Activated T-helper 9 cell treated with anti-CD3 and anti-CD28 coated beads, Interleukin-2, amount 50 U/mL, for 16 hours (primary cell): ENCODE results near the gene MYH14.
"Not testable (repeated sequence)": the region's sequence is repeated elsewhere in the genome, so short reads cannot be mapped to it uniquely, and the experiment has no call there.

ENCODE experiments used
- DNase-seq: peaks from one replicate; pipeline ENCODE4 v3.0.0-alpha.2; 2020; ENCODE audit warnings: low read depth

MYH14 gene

GRCh38 chr19:50320596-50320995 is 117.2 kb downstream of the MYH14 start:
- no peak for DNase-seq

DNA sequence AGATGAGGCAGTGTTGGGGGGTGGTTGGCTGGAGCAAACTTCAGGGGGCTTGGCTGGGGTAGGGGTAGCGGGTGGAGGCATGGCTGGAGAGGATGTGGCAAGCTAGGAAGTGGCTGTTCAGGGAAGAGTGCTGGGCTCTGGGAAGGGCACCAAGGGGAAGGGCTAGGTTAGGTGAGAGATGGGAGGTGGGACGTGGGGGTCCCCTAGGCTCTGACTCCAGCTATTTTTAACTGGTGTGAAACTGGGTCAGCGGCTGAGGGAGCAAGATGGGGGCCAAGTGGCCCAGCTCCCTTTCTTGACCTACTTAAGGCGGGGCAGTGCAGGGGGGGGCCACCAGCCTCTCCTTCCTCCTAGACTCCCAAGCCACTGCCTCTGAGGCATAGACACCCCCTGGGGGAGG is 118.4 kb downstream of the MYH14 start:
- DNase-seq = no peak

DNA sequence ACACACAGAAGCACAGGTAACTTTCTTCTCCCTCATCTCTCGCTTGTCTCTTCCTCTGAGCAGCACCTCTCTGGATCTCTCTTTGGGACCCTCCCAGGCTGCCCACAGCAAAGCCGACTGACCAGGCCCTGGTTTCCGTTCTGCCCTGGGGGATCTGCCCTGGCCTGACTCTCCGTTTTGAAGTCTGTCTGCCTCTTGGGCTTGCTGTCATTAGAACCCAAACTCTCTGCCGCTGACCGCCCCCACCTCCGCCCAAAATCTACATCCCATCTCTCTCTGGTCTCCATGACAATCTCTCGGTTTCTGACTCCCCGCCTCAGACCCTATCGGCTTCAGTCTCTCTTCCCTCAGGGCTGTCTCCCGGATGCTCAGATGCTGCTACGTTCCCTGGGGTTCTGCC is 118.8 kb downstream of the MYH14 start:
- no peak for DNase-seq

GRCh38 chr19:50322931-50323781 is 119.7 kb downstream of the MYH14 start:
- DNase-seq = no peak

DNA sequence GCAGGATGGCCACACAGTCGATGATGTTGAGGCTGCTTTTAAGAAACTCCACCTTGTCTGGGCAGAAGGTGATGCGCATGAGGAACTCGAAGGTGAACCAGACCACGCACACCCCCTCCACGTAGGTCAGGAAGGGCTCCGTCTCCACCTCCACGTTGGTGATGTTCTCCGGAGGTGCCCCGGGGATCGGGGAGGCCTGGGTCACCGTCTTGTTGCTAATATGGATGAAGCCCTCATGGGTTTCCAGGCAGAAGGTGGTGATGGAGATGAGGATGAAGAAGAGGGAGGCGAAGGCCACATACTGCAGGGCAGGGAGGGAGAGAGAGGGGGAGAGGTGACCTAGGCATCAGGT is 120.3 kb downstream of the MYH14 start:
- no peak for DNase-seq

DNA sequence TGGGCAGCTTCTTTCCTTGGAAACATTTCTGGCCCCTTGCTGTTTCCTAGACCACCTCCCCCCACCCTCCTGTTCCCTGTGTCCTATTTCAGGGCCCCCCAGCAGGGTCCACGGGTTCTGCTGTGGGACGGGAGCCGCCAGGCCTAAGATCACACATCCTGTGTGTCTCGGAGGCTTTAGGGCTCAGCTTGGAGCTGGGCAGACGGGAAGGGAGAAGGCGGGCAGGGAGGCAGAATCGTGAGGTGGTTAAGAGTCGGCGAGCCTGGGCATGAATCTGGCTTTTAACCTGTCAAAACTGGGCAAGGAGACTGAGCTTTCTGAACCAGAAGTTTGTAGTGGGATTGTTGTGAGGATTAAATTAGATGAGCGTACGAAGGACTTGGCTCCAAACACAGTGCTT is 120.9 kb downstream of the MYH14 start:
- DNase-seq = no peak

- DNase-seq = peak; percentile 57
Measured at GRCh38 chr19:50325310-50326100, 122.1 kb downstream of the MYH14 start.

- DNase-seq = no peak
Measured at GRCh38 chr19:50326101-50326664, 122.8 kb downstream of the MYH14 start.

DNA sequence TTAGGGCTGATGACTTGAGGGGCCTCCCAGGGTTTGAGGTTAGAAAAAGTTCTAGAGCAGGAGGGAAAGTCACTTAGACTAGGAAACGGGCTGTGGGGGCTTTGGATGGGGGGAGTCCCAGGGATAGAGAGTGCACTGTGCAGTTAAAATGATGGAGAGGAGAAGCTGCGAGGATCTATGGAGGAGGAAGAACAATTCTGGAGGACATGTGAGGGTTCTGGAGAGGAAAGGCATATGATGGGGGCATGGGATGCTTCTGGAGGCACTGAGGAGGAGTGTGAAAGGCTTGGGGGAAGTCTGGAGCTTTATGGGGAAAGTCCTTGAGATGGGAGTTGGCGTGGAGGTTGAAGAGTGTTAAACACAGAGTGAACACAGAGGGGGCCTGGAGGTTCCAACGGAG is 123.6 kb downstream of the MYH14 start:
- DNase-seq = no peak

DNA sequence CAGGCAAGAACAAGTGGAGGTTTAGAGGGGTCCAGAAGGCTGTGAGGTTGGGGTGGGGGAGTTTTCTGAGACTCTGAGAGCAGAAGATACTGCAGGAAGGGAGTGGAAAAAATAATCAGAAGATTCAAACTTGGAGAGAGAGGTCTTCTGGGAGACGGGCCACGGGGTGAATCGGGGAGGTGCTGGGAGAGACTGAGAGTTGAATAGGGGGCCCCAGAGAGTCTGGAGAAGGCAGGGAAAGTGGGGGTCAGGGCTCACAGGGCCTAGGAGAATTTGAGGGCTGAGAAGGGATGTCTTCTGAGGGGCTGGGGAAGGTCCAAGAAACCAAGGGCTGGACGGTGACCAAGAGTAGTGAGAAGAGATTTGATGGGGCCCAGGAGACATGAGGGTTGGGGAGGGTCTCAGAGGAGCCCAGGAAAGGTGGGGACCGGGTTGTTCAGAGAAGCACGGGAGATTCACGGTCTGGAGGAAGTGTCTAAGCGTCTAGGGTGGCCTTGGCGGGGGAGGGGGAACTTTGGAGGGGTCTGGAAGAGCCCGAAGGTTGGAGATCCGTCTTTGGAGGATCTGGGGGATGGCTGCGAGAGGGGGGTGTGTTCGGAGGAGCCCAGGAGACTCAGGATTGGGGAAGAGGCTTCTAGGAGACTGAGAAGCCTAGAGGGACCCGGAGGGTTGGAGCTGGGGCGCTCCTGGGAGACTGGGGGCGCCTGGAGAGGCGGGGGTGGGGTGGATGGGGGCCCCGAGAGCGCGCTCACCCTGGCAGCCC is 124.2 kb downstream of the MYH14 start:
- DNase-seq = no peak

DNA sequence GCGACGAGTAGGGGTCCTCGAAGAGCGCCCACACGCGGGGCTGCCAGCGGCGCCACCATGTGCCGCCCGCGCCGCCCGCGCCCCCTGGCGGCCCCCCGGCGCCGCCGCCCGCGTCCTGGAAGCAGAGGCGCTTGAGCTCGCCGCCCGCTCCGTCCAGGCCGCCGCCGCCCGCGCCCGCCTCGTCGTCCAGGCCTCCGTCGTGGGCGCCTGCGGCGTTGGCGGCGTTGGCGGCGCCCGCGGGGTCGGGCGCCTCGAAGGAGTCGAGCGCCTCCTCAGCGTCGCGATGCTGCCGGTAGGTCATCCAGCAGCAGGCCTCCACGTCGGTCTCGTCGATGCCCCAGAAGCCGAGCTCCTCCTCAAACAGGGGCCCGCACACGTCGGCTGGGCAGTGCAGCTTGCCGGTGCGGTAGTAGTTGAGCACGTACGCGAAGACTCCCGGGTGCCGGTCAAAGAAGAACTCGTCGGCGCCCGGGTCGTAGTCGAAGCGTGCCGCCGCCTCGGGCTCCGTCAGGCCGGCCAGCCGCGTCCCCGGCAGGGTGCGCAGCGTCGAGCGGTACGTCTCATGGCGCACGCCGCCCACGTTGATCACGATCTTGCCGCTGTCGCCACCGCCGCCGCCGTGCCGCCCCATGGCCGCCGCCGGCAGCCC is 124.9 kb downstream of the MYH14 start:
- no peak for DNase-seq

- no peak for DNase-seq
Measured at GRCh38 chr19:50328873-50329145, 125.4 kb downstream of the MYH14 start.

GRCh38 chr19:50329146-50329925 is 125.9 kb downstream of the MYH14 start, which contains the start of gene KCNC3:
Gene KCNC3 (minus strand): TSS chr19:50329377. CDS start chr19:50329082, 295 bp downstream.
- DNase-seq = peak; percentile 72

GRCh38 chr19:50329926-50330294 is 126.5 kb downstream of the MYH14 start:
- DNase-seq = not testable (repeated sequence)

- DNase-seq = peak; percentile 56
Measured at GRCh38 chr19:50330365-50331078, 127.1 kb downstream of the MYH14 start.

DNA sequence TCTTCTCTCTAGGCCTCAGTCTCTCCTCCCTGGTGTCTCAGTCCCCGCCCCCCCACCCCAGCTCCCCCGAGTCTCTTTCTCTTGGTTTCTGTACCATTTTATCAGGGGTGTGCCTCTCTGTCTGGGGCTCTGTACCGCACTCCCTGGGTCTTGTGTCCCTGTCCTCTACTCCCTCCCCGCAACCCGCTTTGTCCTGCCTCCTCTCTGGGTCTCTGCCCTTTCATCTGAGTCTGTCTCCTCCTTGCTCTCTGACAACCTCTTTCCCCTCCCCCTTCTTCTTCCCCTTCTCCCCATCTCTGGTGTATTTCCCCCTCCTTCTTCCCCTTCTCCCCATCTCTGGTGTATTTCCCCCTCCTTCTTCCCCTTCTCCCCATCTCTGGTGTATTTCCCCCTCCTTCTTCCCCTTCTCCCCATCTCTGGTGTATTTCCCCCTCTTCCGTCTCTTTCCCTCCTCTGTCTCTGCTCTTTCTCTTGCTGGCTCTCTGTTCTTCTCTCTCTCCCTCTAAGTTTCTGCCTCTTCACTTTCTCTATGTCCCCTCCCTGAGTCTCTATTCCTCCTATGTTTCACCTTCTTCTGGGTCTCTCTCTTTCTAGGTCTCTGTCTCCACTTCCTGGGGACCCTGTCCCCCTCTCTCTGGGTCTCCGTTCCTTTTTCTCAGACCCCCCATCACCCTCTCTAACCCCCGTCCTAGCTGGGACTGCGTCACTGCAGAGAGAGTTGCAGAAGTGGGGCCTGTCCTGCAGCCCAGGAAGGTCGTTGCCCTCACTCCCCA is 128.0 kb downstream of the MYH14 start:
- DNase-seq = no peak

GRCh38 chr19:50331994-50332243 is 128.5 kb downstream of the MYH14 start:
- no peak for DNase-seq

DNA sequence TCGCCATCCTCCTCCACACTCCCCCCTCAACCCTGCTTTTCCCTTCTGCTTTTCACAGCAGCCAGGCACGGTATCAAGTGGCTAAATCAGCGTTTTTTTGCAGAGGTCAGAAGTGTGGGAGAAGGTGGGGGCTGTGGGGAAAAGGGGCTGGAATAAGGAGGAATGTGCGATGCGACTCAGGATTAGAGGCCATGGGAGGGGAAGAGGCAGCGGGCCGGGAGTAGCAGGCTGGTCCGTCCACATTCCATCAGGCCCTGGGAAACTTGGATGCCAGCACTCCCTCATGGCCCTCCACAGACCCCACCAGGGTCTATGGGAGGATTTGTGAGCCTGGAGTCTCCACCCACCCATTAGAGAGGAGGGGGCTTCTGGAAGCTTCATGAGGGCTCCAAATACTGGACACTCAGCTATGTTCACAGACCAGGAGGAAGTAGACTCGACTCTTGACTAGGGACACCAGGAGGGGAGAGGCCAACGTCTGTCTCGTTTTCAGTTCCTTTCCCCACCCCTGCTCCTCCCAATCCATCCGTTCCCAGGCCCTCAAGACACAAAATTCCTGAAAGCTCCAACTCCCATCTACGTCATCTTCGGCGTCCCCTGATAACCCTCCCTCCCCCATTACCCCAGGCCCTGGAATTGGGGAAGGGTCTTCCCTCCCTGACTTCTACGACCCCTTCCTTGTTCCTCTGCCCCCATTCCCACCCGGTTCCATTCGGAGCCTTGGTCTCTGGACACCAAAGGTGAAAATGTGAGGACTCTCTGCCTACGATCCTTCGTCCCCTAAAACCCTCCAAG is 129.0 kb downstream of the MYH14 start:
- DNase-seq = no peak

GRCh38 chr19:50333235-50333736 is 129.9 kb downstream of the MYH14 start:
- DNase-seq = peak; percentile 81
